EH (cell line): Measurements from ENCODE around the gene ICA1L.

Experiments used
- DNase-seq: peaks from one replicate; pipeline ENCODE4 v3.0.0-alpha.2; 2015; ENCODE audit warnings: low read depth

ICA1L gene

DNA sequence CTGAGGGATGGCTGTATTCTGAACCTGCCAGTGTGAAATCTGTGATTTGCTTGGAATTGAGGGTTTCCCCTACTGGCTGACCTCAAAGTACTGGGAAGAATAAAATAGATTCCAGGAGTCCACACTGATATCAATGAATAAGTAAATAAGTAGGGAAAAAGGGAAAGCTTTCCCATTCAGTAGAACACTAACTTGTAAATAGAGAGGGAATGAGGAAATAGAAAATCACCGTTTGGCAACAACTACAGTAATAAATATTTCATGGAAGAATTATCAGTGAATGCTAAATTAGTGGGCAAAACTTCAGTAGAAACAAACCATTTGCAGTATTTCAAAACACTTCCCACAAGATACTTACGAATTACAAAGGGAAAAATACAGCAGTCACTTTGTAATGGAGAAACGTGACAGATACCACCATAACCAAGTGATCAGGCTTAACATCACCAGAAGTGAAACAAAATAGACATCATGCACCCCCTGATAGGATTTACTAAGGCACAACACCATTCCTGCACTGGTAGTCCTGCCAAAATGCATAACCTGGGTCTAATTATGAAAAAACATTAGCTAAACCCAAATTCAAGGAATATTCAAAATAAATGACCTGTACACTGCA, 88.5 kb downstream of the ICA1L start:
- DNase-seq = no peak

DNA sequence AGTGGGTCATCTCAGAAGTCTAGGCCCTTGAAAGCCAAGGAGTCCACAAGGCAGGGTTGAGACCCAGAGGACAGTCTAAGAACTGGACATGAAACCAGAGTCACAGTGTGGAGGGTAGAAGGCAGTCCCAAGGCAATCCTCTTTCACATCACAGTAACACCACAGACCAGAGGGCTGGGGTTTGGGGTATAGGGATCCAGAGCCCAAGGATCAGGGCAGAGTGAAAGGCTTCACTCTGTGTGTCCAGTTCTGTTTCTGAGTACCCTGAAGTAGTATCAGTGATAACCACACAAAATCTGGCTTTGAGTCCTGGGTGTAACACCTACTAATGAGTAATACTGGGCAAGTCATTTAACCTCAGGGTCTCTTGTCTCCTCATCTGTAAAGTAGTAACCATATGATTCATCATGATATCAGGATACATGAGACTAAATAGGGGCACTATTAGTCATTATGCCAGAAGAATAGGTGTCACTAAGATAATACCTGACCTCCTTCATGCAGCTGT, 91.0 kb downstream of the ICA1L start:
- DNase-seq = peak; percentile 54

DNA sequence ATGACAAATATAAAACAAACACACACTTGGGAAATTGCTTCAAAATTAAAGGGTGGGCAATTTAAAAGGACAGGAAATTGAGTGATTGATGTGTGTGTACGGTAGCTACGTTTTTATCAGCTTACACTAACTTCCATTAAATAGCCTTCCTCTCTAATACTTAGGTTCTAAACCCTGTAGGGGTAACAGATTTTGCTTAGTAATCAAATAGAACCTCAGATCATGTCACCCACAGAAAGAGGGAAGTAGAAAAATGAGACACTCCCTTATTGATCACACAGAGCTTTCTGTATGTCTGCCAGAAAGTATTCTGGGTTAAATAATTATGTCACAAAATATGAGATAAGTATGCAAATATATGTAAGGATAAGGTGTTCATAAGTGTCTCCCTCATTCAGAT, 93.3 kb downstream of the ICA1L start:
- no peak for DNase-seq

DNA sequence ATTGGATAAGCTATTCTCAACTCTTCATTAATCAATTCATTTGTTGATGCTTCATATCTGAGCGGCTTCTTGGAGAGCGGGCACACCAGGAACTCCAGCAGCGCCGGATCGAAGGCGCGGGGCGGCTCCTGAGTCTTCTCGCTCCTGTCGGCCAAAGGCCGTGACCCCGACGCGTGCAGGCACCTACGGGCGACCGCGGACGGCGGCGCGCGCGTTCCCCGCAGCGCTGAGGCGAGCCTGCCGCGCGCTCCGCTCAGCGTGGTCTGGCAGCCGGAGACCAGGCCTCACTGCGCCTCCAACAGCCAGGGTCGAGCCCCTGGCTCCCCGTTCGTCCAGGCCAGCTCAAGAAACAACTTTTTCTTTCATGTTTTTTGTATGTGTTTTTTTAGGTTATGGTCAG, 97.5 kb downstream of the ICA1L start:
- DNase-seq = no peak

DNA sequence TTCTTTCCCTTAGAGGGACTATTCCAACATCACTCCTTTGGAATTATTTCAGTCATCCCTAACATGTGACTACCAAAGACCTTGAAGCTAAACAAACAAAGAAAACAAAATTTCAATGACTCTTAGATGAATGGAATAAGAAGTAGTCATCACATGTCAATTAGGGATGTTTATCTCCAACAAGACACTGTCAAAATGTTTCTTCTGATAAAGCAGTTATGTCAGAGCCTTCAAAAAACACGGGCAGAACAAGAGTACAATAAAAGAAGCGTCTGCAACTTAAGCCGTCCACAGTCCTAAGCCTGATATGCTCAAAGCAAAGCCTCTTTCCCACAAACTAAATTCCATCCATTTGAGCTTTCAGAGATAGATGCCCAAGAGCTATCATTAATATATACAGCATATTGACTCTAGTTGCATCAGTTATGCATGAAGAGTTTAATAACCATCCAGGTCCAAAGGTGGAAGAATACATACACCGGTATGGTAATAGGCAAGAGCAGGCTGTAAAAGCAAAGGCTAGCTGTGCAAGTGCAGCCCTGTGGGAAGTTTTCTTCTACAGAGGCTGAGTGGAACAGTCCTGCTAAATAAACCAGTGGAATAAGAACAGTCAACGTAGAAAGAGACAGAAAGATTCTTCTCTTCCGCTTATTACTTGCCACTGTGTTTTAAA, 98.1 kb downstream of the ICA1L start:
- no peak for DNase-seq

DNA sequence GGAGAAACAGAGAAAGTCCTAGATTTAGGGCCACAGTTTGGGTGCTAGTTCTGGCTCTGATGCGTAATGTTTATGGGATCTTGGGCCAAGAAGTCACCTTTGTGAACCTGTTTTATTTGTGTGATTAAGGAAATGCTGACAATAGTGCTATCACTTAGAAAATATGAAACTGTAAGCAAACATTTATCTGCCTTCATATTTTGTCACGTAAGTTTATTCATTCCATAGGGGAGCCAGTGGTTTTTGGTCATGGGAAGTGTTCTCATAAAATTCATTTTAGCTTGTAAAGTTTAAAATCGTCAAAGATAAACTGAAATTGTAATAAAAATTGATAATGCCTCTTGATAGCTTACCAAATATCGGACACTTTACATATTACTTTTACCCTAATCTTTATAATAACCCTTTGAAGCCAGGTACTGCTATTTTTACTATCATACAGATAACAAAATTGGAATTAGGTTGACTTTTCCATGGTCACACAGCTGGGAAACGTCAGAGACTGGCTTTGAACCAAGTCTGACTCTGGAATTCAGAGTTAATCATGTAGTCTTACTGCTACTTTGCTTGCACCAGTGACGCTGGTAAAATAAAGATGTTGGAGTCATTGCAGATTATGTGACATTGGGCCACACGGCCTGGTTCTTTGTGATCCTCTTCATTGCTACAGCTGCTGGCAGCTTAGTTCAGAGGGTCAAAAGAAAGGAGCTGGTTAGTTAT, 99.7 kb downstream of the ICA1L start:
- peak; percentile 36 for DNase-seq

DNA sequence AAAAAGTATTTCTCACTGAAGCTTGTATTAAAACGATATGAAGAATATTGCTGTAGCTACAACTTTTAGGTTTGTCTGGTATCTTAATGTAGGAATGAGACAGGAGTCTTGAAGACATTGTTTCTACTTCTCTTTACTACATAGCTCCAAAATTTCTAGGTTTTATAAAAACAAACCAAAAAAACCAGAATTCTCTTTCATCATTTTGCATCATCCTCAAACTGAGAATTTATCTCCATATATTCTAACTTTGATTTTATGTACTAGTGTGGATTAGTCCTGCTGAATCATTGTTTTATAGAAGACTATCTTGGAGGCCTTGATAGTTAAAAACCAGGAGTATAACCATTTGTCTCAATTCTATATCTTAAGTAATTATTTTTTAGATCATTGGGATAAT, 100.2 kb downstream of the ICA1L start:
- DNase-seq = no peak

DNA sequence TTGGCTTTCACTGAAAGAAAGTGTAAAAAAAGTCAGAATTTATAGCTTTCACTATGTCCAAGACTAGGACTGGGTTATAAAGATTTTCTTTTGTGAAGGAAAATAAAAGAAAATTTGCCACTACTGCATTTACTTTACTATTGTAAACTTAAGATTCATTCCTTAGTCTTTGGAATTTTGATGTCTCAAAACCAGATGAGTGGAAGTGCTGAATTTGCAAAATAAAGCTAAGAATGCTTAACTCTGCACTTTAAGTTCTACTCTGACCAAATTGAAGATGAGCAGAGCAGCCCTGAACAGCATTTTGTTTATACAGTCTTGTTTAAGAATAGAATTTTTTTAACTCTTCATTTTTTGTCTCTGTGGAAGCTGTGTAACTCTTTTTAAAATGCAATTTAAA, 102.4 kb downstream of the ICA1L start:
- DNase-seq = no peak

DNA sequence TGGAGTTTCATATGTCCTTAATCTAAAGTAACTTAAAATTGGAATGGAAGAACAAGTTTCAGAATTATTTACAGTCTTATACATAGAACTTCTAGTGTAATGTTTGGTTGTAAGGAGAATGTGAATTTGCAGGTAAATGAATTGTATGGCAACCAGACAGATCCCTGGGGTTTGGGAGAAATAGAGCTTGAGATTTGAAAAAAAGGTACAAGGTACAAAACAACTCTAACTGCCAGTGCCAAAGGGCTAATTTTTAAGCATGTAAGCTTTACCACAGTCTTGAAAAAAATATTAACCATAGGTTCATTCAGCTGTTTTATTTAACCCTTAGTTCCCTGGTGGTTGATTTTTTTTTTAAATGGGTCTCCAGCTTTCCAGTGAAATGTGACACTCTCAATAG, 103.3 kb downstream of the ICA1L start:
- DNase-seq = no peak

DNA sequence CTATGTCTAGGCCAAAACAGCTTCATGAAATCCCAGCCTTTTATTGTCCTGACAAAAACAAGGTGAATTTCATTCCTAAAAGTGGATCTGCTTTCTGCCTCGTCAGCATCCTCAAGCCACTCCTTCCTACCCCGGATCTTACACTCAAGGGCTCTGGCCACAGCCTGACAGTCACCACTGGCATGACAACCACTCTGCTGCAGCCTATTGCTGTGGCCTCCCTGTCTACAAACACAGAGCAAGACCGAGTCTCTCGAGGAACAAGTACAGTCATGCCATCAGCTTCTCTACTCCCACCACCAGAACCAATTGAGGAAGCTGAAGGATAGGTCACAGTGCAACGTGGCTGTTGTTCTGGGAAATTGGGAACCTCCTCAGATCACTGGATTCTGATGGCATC, 106.1 kb downstream of the ICA1L start:
- DNase-seq = no peak

DNA sequence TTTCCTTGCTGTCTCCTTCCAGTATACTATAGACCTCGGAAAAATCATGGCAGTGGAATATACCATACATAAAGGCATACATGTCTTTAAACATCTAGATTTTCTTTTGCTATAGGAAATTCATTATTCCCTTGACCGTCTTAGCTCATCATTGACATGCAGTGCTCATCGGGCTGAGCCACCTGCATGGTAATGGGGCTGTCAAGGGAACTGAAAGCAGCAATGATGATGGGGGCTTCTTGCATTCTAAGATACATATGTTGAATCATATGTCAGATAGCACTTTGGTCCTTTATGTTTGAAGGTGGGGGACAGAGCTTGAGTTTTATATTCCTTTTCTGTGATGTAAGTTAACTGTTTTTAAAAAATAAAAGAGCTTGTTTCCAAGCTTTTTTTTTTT, 106.6 kb downstream of the ICA1L start:
- no peak for DNase-seq

DNA sequence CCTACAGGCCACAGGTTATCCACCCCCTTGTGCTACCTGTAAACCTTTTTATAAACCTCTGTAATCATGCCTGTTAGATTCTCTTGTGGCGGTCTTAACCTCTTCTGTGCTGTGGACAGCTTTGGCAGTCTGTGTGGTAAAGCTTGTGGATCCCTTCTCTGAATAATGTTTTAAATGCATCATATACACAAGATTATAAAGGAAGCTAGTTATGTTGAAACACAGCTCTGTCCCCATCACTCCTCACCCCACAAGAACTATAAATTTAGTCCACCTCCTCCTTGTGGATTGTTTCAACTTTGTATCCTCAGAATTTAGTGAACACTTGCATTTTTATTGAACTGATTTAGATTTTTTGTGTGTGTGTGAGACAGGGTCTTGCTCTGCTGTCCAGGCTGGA, 107.7 kb downstream of the ICA1L start:
- no peak for DNase-seq

DNA sequence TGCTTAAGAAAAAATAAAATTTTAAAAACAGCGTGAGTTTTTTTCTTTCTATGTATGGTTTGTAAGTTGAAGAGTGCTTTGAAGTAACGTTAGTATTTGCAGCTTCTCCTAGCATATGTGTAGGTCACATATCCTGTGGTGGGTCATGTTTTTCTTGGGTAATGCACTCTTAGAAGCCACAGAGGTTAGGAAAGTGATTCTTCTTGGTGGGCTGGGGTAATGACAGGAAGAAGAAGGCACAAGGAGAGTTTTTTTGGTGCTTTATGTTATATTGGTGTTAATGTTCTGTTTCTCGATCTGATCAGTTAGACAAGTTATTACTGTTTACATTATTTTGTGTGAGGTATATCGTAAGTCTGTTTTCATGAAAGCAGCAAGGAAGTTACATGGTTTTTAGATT, 109.0 kb downstream of the ICA1L start:
- no peak for DNase-seq

DNA sequence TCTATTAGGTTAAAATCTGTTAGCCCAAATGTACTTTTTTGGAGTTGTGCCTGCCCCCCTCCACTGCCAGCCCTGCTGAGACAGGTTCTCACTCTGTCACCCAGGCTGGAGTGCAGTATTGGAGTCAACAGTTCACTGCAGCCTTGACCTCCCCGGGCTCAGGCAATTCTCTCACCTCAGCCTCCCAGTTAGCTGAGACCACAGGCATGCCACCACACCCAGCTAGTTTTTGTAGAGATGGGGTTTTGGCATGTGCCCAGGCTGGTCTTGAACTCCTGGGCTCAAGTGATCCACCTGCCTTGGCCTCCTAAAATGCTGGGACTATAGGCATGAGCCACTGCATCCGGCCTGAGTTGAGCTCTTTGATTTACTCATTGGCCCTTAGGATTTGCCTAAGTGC, 110.7 kb downstream of the ICA1L start:
- no peak for DNase-seq

DNA sequence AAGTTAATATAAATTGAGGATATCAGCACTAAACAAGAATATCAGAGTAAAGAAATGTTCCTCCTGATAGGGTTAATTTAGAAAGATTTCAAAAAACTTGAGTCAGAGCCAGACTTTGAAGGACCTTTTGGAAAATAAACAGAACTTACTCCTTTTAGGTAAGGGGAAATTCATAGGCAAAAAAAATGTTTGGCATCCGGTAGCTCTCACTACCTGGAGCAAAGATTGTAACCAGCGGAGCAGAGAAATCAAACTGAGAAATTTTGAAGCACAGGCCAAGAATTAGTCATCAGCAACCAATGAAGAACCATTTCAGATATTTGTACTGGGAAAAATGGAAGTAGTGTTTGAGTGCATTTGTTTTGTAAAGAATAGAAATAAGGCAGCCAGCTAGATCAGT, 113.0 kb downstream of the ICA1L start:
- no peak for DNase-seq

DNA sequence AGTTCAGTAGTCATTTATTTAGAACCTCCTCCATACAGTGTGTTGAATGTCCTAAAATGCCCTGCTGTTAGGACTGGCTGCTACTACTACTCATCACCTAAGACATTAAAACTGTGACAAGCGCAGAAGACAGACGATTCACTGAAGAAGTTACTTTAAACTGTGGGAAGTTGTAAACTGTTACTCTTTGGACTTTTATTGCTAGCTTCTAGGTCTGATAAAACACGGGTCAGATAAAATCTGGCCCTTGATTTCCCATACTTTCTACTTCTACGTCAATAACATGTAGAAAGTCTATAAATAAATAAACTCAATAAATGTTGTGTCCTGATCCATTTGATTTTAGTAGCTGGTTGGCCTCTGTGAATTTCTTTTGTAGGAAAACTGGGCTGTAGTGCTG, 113.4 kb downstream of the ICA1L start:
- no peak for DNase-seq

DNA sequence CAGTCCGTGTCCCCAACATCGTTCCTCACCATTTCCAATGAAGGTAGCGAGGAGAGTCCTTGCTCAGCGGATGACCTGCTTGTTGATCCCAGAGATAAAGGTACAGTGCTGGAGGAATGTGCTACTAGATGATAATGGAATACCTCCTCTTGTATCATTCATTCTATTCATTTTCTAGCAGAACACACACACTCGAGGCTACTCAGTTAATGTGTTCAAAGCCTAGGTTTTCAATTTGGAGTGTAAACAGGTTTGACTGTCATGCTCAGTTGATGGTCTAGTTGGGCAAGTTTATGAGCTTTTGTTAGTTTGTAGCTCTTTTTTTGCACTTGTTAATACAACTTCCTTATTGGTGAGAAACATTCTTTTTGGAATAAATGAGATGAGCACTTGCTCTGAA, 114.2 kb downstream of the ICA1L start:
- DNase-seq = no peak

DNA sequence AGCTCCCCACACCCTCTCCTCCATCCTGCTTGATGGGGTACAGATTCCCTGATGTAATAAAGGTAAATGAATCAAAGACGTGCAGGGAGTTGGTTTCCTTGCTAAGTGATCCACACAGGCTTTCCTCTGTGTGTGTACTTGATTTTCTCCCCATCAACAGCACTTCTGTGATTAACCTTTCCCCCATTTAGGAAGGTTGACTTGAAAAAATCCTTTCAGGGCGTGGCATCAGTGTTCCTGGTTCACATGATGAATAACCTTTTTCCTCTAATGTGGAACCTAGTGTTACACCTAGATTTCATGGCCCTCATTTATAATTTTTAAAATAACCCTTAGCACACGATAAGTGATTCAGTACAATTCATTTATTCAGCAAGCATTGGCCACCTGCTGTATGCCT, 115.0 kb downstream of the ICA1L start:
- DNase-seq = no peak

DNA sequence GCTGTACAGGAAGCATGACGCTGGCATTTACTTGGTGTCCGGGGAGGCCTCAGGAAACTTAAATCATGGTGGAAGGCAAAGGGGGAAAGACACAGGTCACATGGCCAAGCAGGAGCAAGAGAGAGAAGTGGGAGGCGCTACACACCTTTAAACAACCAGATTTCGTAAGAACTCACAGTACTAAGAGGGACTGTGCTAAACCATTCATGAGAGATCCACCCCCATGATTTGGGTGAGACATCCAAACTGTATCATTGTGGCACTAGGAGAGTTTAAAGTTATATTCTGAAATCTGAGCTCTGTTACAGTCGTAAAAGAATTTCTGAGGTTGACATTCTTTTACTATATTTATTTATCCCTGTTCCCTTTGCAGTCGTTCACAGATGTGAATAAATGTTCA, 116.6 kb downstream of the ICA1L start:
- peak; percentile 3 for DNase-seq

DNA sequence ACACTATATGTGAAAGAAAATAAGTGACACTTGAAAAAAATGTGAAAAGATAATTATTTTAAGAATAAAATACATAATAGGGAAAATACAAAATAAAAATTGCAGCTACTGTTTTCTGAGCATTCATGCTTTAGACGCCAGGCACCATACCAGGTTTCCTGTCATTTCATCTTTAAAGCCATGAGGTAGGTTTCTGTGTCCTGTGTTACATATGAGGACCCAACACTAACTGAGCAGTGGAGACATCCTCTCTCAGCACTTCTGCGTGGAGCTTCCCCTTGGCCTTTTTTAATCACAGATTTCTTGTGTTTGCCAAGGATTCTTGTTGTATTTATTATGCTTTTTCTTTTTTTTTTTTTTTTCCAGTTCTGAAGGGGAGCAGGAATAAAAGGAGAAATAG, 119.5 kb downstream of the ICA1L start:
- DNase-seq = no peak

DNA sequence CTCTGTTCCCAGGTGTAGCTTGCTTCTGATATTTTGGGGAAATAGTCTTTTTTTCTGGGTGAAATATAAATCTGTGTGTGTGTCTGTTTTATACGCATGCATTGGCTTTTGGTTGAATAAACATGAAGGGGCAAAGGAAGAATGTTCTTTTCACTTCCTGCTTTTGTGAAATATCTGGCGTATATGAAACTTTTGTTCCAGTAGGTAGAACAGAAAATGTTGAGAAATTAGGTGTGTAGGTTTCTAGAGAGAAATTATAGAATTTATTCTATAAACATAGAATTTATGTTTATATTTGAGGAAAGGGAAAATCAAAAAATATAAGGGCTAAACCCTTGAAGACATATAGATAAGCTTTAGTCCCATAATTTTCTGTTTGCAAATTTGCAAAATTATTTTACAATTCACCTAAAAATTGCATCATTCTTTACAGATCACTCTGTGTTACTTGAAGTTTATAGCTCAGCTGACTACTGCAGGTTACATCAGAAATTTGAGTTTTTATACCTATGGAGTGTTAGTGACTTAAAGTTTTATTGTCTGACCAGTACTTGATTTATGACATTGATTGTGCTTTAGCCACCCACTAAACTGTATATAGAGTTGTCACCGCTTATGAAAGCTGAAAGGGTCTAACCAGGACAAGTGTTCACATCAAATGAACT, 120.7 kb downstream of the ICA1L start:
- no peak for DNase-seq

DNA sequence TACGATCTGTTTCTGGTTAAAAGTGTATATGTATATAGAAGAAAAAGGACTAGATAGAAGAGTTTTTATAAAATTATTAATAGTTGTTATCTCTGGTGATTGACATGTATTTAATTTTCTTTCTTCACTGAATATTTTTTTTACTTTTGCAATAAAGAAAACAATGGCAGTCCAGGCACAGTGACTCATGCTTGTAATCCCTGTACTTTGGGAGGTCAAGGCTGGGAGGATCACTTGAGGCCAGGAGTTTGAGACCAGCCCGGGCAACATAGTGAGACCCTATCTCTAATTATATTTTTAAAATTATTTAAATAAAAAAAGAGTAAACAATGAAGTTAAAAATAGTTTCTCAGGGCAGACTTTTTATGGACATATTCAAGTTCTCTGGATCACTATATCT, 122.1 kb downstream of the ICA1L start:
- no peak for DNase-seq

DNA sequence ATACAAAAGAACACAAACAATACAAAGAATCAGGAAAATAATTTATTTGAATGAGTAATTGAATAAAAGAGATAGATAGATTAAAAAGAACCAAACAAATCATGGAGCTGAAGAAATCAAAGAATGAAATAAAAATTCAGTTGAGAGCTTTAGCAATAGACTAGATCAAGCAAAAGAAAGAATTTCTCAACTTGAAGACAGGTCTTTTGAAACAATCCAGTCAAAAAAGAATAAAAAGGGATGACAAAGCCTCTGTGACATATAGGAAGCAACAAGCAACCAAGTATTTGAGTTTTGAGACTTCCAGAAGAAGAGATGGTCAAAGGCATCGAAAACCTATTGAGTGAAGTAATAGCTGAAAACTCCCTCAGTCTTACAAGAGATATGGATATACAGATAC, 128.0 kb downstream of the ICA1L start:
- no peak for DNase-seq
